ENCODE data around the gene SIPA1L3. TPM values are rescaled to one million over a fixed set of nuclear protein-coding genes. Genes with fewer than 3 reads are reported as not detected.

The SIPA1L3 gene
- total and polyA plus RNA-seq, 2 of the 13 experiments (the other 11 are each of a cell fraction or from before 2014, with no cell fraction given): 5.5 to 7.7 TPM

- TF ChIP-seq AHDC1 (CRISPR knock-in tag; IDR thresholded peaks at IDR 0.05; ENCODE audit: borderline replicate concordance) (0 out of 2 replicates have a peak, but pooled peaks have one; percentile 44), ADNP (CRISPR knock-in tag; IDR thresholded peaks at IDR 0.05) (no peak), ZNF646 (CRISPR knock-in tag; IDR thresholded peaks at IDR 0.05) (no peak), ISX (CRISPR knock-in tag; conservative IDR thresholded peaks at IDR 0.05) (no peak)
These were observed 801 bp upstream of the SIPA1L3 start, which contains the start of gene WDR87 (continued) for GRCh38 chr19:37905946-37906868.
